H1 (cell line): ENCODE measurements around the gene SLC25A22. TPM values are rescaled to one million over a fixed set of nuclear protein-coding genes. Genes with fewer than 3 reads are reported as not detected.

Experiments
- ATF2 ChIP-seq: IDR thresholded peaks from 2 replicates; pipeline ENCODE4 v1.6.1; 2012; ENCODE audit warnings: low read length, inconsistent platforms
- BCL11A ChIP-seq, 2 experiments: IDR thresholded peaks; one replicate each; pipeline ENCODE4 v1.6.1; 2011; ENCODE audit warnings: low read depth in 2 of 2, low read length in 2 of 2, mild to moderate bottlenecking in 2 of 2
- CBX8 ChIP-seq: fragments of 300-800, 300-1000 bp; sonication (generic); IDR thresholded peaks from 2 replicates; pipeline ENCODE4 v1.7.1; 2016; ENCODE audit warnings: low read depth, low read length, borderline replicate concordance
- CHD7 ChIP-seq: fragments of 300-600 bp; sonication (generic); IDR thresholded peaks from 2 replicates; pipeline ENCODE4 v1.7.1; 2012; ENCODE audit warnings: low read length, moderate library complexity, mild to moderate bottlenecking, inconsistent platforms; ENCODE audit not compliant: insufficient replicate concordance
- RXRA ChIP-seq: IDR thresholded peaks from 2 replicates; pipeline ENCODE4 v1.6.1; 2011; ENCODE audit warnings: low read depth, mild to moderate bottlenecking, low read length, moderate library complexity; ENCODE audit not compliant: insufficient read depth
- SIRT6 ChIP-seq: IDR thresholded peaks from one replicate; pipeline ENCODE4 v1.7.1; 2012; ENCODE audit warnings: low read length, inconsistent platforms
- polyA plus RNA-seq, 7 experiments: library from polyadenylated mRNA; depleted of rRNA in 3 of 7; stranded (reverse) in 5 of 7; unstranded in 2 of 7; fragments of >200 nt in 5 of 7; fragments of 200-250 nt in 2 of 7; gene quantifications; 1 replicate in 5 of 7; 2 replicates in 1 of 7; 4 replicates in 1 of 7; pipeline versions ENCODE4 v1.2.1 to v1.2.3, GENCODE V29; 2011 to 2013; ENCODE audit warnings: missing spikeins in 2 of 7, mixed read lengths in 2 of 7
- total RNA-seq: library from RNA; stranded (reverse); fragmentation: NEBNext Ultra II Directional; extraction: Animal tissue kit (Norgen Biotek cat#: 25700); gene quantifications from 2 replicates; pipeline ENCODE4 v1.2.1, GENCODE V29; 2021
- TF ChIP-seq, protein P1 (sequence below): IDR thresholded peaks from 2 replicates; pipeline ENCODE4 v1.6.1; 2011; ENCODE audit warnings: low read depth, mild to moderate bottlenecking, low read length; ENCODE audit not compliant: insufficient read depth

The SLC25A22 gene
- total and polyA plus RNA-seq, 2 of the 8 experiments (the other 6 are each of a cell fraction or from before 2014, with no cell fraction given), result 31.5 to 48.0 TPM

DNA sequence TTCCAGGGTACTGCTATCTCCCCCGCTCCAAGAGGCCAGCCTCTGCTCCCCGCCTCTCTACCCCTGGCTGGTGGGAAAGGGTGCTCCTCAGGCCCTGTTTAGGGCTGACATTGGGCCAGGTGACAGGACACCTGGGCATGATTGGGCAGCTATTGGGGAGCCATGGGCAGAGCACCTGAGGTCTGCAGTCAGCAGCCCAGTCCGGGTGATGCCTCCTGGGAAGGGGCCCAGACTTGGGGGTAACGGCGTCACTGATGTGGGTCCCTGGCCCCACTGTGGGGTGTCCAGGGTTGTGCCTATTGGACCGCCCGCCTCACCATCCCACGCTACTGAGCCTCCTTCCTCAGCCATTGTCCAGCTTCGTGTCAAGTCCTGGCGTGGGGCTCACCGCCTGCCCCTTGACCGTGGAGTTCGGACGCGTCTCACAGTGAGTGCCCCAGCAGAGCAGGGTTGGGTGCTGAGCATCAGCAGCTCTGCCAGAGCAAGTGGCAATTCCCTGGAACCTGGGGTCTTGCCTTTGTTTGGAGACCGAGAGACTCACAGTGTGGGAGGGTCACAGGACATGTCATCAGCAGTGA, 18.0 kb downstream of the SLC25A22 start (continued):
- TF ChIP-seq CHD7 (no peak), BCL11A (IDR thresholded peaks at IDR 0.05; ENCODE audit: low read depth in 2 of 2, low read length in 2 of 2) (no peak), RXRA (no peak), SIRT6 (no peak), CBX8 (no peak), ATF2 (no peak)
- TF ChIP-seq, protein P1, sequence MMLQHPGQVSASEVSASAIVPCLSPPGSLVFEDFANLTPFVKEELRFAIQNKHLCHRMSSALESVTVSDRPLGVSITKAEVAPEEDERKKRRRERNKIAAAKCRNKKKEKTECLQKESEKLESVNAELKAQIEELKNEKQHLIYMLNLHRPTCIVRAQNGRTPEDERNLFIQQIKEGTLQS, result no peak
